ENCODE results near the gene RPS19BP1.

The RPS19BP1 gene

GRCh38 chr22:39532215-39533073 is at the start of gene RPS19BP1:
TSS of gene RPS19BP1 (minus strand) at chr22:39532748. CDS start at chr22:39532738, 10 bp downstream.
- peak; percentile 98 to 99 for DNase-seq (ENCODE audit: low read depth in 2 of 2)

- DNase-seq (ENCODE audit: low read depth in 2 of 2), result no peak
Measured at GRCh38 chr22:39581303-39581702, 48.8 kb upstream of the RPS19BP1 start.

GRCh38 chr22:39580795-39581194 is 48.2 kb upstream of the RPS19BP1 start:
- DNase-seq (ENCODE audit: low read depth in 2 of 2), result no peak

- DNase-seq (ENCODE audit: low read depth in 2 of 2), result no peak
Measured at GRCh38 chr22:39580006-39580441, 47.5 kb upstream of the RPS19BP1 start.

GRCh38 chr22:39577900-39578299 is 45.4 kb upstream of the RPS19BP1 start:
- no peak for DNase-seq (ENCODE audit: low read depth in 2 of 2)

- no peak for DNase-seq (ENCODE audit: low read depth in 2 of 2)
Measured at GRCh38 chr22:39577366-39577765, 44.8 kb upstream of the RPS19BP1 start.

- DNase-seq (ENCODE audit: low read depth in 2 of 2), result no peak
Measured at GRCh38 chr22:39576027-39576426, 43.5 kb upstream of the RPS19BP1 start.

- no peak for DNase-seq (ENCODE audit: low read depth in 2 of 2)
Measured at GRCh38 chr22:39575552-39575825, 42.9 kb upstream of the RPS19BP1 start.

GRCh38 chr22:39574779-39575551 is 42.4 kb upstream of the RPS19BP1 start:
- no peak for DNase-seq (ENCODE audit: low read depth in 2 of 2)

GRCh38 chr22:39571538-39571937 is 39.0 kb upstream of the RPS19BP1 start:
- no peak for DNase-seq (ENCODE audit: low read depth in 2 of 2)

GRCh38 chr22:39570665-39571064 is 38.1 kb upstream of the RPS19BP1 start, which contains the start of gene CACNA1I:
TSS of gene CACNA1I (plus strand) at chr22:39570753. CDS start at chr22:39570753, 0 bp downstream.
- DNase-seq (ENCODE audit: low read depth in 2 of 2), result no peak

GRCh38 chr22:39570226-39570625 is 37.7 kb upstream of the RPS19BP1 start:
- DNase-seq (ENCODE audit: low read depth in 2 of 2), result no peak

- no peak for DNase-seq (ENCODE audit: low read depth in 2 of 2)
Measured at GRCh38 chr22:39569066-39569465, 36.5 kb upstream of the RPS19BP1 start.

- DNase-seq (ENCODE audit: low read depth in 2 of 2), result no peak
Measured at GRCh38 chr22:39568278-39568981, 35.9 kb upstream of the RPS19BP1 start.

- DNase-seq (ENCODE audit: low read depth in 2 of 2), result peak in 1 of 2 donors; percentile 5
Measured at GRCh38 chr22:39567135-39567946, 34.8 kb upstream of the RPS19BP1 start.

GRCh38 chr22:39565414-39565944 is 32.9 kb upstream of the RPS19BP1 start:
- no peak for DNase-seq (ENCODE audit: low read depth in 2 of 2)

GRCh38 chr22:39563571-39564428 is 31.3 kb upstream of the RPS19BP1 start:
- no peak for DNase-seq (ENCODE audit: low read depth in 2 of 2)

- DNase-seq (ENCODE audit: low read depth in 2 of 2), result no peak
Measured at GRCh38 chr22:39562839-39563489, 30.4 kb upstream of the RPS19BP1 start.

GRCh38 chr22:39560127-39560526 is 27.6 kb upstream of the RPS19BP1 start:
- no peak for DNase-seq (ENCODE audit: low read depth in 2 of 2)

Data from stimulated activated CD8-positive, alpha-beta memory T cell treated with anti-CD3 and anti-CD28 coated beads, Interleukin-15, amount 100 ng/mL, for 4 hours (primary cell).